HepG2 (cell line): Measurements from ENCODE around the gene MLST8. TPM values are rescaled to one million over a fixed set of nuclear protein-coding genes. Genes with fewer than 3 reads are reported as not detected.
A peak's percentile ranks its signal among the peaks of the same experiment; 100 is the strongest.

Experiments
- AFF4 ChIP-seq: sonication (generic); formaldehyde crosslinking; IDR thresholded peaks from 2 replicates; pipeline ENCODE4 v1.4.0; 2020; ENCODE audit warnings: missing genetic modification reagents
- DMAP1 ChIP-seq: IDR thresholded peaks from 2 replicates; pipeline ENCODE4 v1.6.1; 2016
- DZIP1 ChIP-seq: sonication (generic); formaldehyde crosslinking; IDR thresholded peaks from 2 replicates; pipeline ENCODE4 v1.5.0; 2020; ENCODE audit warnings: mild to moderate bottlenecking, missing genetic modification reagents
- ELF3 ChIP-seq: IDR thresholded peaks from 2 replicates; pipeline ENCODE4 v1.6.1; 2016; ENCODE audit warnings: missing genetic modification reagents, missing compliant biosample characterization
- HDAC1 ChIP-seq: sonication (generic); formaldehyde crosslinking; IDR thresholded peaks from 2 replicates; pipeline ENCODE4 v1.5.1; 2020; ENCODE audit warnings: mild to moderate bottlenecking, missing genetic modification reagents
- HNRNPLL ChIP-seq: fragments of 200-400 bp; formaldehyde crosslinking; IDR thresholded peaks from 2 replicates; pipeline ENCODE4 v1.6.1; 2017; ENCODE audit warnings: mild to moderate bottlenecking, low read depth, low read length; ENCODE audit not compliant: poor library complexity, severe bottlenecking
- MAFG ChIP-seq: sonication (generic); formaldehyde crosslinking; IDR thresholded peaks from 2 replicates; pipeline ENCODE4 v1.5.1; 2020; ENCODE audit warnings: mild to moderate bottlenecking, missing genetic modification reagents
- MTF1 ChIP-seq: sonication (generic); formaldehyde crosslinking; IDR thresholded peaks from 2 replicates; pipeline ENCODE4 v1.5.0; 2020; ENCODE audit warnings: missing genetic modification reagents
- NFIB ChIP-seq: sonication (generic); formaldehyde crosslinking; IDR thresholded peaks from 2 replicates; pipeline ENCODE4 v1.9.0; 2021; ENCODE audit warnings: missing genetic modification reagents, mild to moderate bottlenecking, borderline replicate concordance
- REPIN1 ChIP-seq: sonication (generic); formaldehyde crosslinking; IDR thresholded peaks from 2 replicates; pipeline ENCODE4 v1.8.0; 2022; ENCODE audit warnings: missing genetic modification reagents, low read depth, mild to moderate bottlenecking, borderline replicate concordance
- SP4 ChIP-seq: sonication (generic); formaldehyde crosslinking; IDR thresholded peaks from 2 replicates; pipeline ENCODE4 v1.8.1; 2023; ENCODE audit warnings: mild to moderate bottlenecking, missing genetic modification reagents
- ZNF275 ChIP-seq: sonication (generic); formaldehyde crosslinking; IDR thresholded peaks from 2 replicates; pipeline ENCODE4 v1.8.0; 2022; ENCODE audit warnings: missing genetic modification reagents, mild to moderate bottlenecking, inconsistent platforms, borderline replicate concordance
- ZNF329 ChIP-seq: sonication (generic); formaldehyde crosslinking; IDR thresholded peaks from 2 replicates; pipeline ENCODE4 v1.9.0; 2021; ENCODE audit warnings: low read depth, mild to moderate bottlenecking, missing genetic modification reagents
- ZNF687 ChIP-seq: sonication (generic); formaldehyde crosslinking; IDR thresholded peaks from 2 replicates; pipeline ENCODE4 v1.5.1; 2020; ENCODE audit warnings: mild to moderate bottlenecking, missing genetic modification reagents, moderate library complexity
- ZNF775 ChIP-seq: sonication (generic); formaldehyde crosslinking; IDR thresholded peaks from 2 replicates; pipeline ENCODE4 v1.4.0; 2020; ENCODE audit warnings: missing genetic modification reagents, mild to moderate bottlenecking, moderate library complexity, borderline replicate concordance
- polyA plus RNA-seq, 8 experiments: library from polyadenylated mRNA; depleted of rRNA in 3 of 8; stranded (reverse) in 7 of 8; unstranded in 1 of 8; fragments of >200 nt; fragmentation: Illumina TruSeq in 4 of 8; extraction: Trizol in 4 of 8; gene quantifications; 2 replicates each; pipeline versions ENCODE4 v1.2.1 to v1.2.3, GENCODE V29; 2011 to 2016; ENCODE audit warnings: low read depth in 4 of 8, missing spikeins in 1 of 8, mixed read lengths in 1 of 8; ENCODE audit not compliant: insufficient read depth in 1 of 8
- total RNA-seq, 5 experiments: library from RNA; depleted of rRNA; stranded (reverse); fragments of >200 nt; fragmentation: Illumina TruSeq; extraction: Trizol; gene quantifications; 2 replicates each; pipeline ENCODE4 v1.2.3, GENCODE V29; 2016; ENCODE audit warnings: low read depth in 1 of 5
- TF ChIP-seq, protein P1 (sequence below): sonication (generic); formaldehyde crosslinking; IDR thresholded peaks from 2 replicates; pipeline ENCODE4 v1.4.0; 2020; ENCODE audit warnings: missing genetic modification reagents

Gene MLST8
- total and polyA plus RNA-seq, 2 of the 13 experiments (the other 11 are each of a cell fraction or from before 2014, with no cell fraction given) = 30.8 to 72.7 TPM

DNA sequence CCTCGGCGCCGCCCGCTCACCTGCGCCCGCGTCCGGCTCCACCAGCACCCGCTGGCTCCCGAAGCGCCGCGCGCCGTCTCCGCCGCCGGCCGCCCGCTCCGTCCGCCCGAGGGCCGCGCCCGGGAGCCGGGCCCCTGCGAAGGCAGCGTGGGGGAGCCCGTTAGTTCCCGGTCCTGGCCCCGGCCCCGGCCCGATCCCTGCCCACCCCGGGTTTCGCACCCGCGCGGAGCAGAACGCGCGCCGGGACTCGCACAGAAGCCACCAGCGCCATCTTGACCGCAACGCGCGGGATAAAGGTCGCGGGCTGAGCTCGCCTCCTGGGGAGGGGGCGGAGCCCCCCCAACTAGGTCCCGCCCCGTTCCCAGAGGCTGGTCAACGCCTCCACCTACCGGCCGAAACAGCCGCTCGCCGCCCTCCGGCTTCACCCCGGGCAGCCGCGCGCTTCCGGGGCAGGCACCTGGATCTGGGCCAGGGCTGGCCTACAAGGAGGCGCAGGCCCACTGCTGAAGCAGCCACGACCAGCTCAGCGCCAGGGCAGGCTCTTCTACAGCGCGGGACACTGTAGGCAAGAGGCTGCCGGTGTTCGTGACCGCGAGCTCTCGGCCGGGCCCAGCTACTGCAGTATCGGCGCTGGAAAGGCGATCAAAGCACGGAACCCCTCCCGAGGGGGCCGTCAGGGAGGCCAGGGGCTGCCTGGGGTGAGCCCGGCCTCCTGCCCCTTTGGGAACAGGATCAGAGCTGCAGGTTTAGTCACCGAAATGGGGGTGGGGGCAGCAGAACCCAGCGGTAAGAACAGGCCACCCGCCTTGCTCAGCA lies 46.2 kb downstream of the MLST8 start, which contains the start of gene ECI1 (continued):
- TF ChIP-seq ZNF275 (CRISPR knock-in tag) (peak; percentile 69; the same call in 1 of the 2 replicates), ELF3 (peak; percentile 88), MAFG (CRISPR knock-in tag) (no peak), HDAC1 (CRISPR knock-in tag) (peak; percentile 86), ZNF329 (CRISPR knock-in tag) (peak; percentile 78; the same call in 1 of the 2 replicates), ZNF775 (CRISPR knock-in tag) (no peak), HNRNPLL (peak; percentile 76), DZIP1 (CRISPR knock-in tag) (peak; percentile 76; the same call in 1 of the 2 replicates), REPIN1 (peak; percentile 95), AFF4 (CRISPR knock-in tag) (no peak), DMAP1 (peak; percentile 73; the same call in 1 of the 2 replicates), NFIB (CRISPR knock-in tag) (0 out of 2 replicates have a peak, but pooled peaks have one; percentile 52), MTF1 (CRISPR knock-in tag) (no peak), ZNF687 (peak; percentile 94), SP4 (CRISPR knock-in tag) (peak; percentile 64; the same call in 1 of the 2 replicates)
- TF ChIP-seq, protein P1, sequence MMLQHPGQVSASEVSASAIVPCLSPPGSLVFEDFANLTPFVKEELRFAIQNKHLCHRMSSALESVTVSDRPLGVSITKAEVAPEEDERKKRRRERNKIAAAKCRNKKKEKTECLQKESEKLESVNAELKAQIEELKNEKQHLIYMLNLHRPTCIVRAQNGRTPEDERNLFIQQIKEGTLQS (CRISPR knock-in tag) = no peak
